C4-2B (cell line): Measurements from ENCODE around the gene PHRF1.

Experiments
- ZFX ChIP-seq: fragments of 450-650 bp; IDR thresholded peaks from 2 replicates; pipeline ENCODE4 v1.6.1; 2017
- TF ChIP-seq, protein P1 (sequence below): fragments of 450-650 bp; conservative IDR thresholded peaks from 2 replicates; pipeline ENCODE4 v1.5.1; 2017; ENCODE audit warnings: mild to moderate bottlenecking

DNA sequence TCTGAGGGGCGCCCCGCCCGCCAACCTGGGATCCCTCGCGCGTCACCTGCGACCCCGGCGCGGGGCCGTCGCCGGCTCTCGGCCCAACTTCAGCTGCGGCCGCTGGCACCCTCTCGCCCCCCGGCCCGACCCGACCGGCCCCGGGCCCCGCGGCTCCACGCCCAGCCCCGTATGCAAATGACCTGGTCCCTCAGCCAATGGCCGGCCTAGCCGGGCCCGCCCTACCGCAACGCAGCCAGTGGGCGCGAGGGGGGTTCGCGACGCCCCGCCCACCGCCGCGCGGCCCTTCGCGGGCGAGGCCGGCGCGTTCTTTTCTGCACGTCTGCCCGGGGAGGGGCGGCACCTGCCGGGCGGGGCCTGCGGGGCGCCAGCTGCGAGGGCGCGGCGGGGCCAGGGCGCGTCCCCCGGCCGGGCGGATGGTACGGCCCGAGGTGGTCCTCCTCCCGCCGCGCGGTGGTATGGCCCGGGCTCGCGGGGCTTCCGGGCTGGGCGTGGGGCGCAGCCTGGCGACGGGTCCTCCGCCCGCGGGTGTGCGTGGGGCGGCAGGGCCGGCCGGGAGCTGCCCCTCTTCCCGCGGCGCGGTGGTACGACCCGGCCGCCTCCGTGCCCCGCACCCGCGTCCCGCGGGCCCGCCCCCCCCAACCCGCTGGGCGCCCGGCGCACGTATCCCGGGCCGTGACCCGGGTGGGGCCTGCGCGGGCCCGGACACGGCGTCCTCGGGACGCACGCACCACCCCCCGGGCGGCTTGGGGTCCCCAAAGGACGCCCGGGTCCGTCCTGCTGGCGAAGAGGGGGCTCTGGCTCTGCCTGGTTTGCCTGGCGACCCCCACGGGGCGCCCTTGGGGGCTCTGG lies 7.7 kb upstream of the PHRF1 start:
- TF ChIP-seq, protein P1, sequence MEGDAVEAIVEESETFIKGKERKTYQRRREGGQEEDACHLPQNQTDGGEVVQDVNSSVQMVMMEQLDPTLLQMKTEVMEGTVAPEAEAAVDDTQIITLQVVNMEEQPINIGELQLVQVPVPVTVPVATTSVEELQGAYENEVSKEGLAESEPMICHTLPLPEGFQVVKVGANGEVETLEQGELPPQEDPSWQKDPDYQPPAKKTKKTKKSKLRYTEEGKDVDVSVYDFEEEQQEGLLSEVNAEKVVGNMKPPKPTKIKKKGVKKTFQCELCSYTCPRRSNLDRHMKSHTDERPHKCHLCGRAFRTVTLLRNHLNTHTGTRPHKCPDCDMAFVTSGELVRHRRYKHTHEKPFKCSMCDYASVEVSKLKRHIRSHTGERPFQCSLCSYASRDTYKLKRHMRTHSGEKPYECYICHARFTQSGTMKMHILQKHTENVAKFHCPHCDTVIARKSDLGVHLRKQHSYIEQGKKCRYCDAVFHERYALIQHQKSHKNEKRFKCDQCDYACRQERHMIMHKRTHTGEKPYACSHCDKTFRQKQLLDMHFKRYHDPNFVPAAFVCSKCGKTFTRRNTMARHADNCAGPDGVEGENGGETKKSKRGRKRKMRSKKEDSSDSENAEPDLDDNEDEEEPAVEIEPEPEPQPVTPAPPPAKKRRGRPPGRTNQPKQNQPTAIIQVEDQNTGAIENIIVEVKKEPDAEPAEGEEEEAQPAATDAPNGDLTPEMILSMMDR = no peak
- TF ChIP-seq ZFX = peak; percentile 32; the same call in 1 of the 2 replicates
